Lower leg skin (tissue), 4 donors: ENCODE data around the gene MUC3A. TPM values are rescaled to one million over a fixed set of nuclear protein-coding genes. Genes with fewer than 3 reads are reported as not detected.

Source experiments
- DNase-seq, 2 donors: peaks; one replicate each; pipeline ENCODE4 v3.0.0-alpha.2; 2019; ENCODE audit warnings: low spot score in 2 of 2
- H3K4me3 ChIP-seq: fragments of 200-600 bp; sonication (generic); 2 replicates; pipeline ENCODE4 v1.5.1; 2017; ENCODE audit warnings: mild to moderate bottlenecking, low read depth; ENCODE audit not compliant: poor library complexity, severe bottlenecking
- CTCF ChIP-seq, 3 donors: fragments of 450-650 bp; IDR thresholded peaks; one replicate each; pipeline ENCODE4 v1.5.1; 2016; ENCODE audit warnings: antibody characterized with exemption in 3 of 3, mild to moderate bottlenecking in 3 of 3, moderate library complexity in 2 of 3
- POLR2A ChIP-seq, 2 donors: fragments of 450-650 bp; IDR thresholded peaks; one replicate each; pipeline ENCODE4 v1.6.1; 2016 to 2017; ENCODE audit warnings: antibody characterized with exemption in 2 of 2, mild to moderate bottlenecking in 1 of 2, moderate library complexity in 1 of 2
- WGBS, 2 donors: methylation state at CpG; one replicate each; pipeline ENCODE4 v1.1.5; 2018; 5-methylcytosine and 5-hydroxymethylcytosine counted together
- intact Hi-C: fragments of 100-400 bp; cut with DNase I; formaldehyde crosslinking; loops from one replicate; pipeline ENCODE4 v1.15.0; 2023; ENCODE audit warnings: low total_unique reads
- total RNA-seq, 4 donors: library from RNA; depleted of rRNA; stranded (reverse); fragments of >200 nt; gene quantifications; one replicate each; pipeline ENCODE4 v1.1.0, GENCODE V29; 2016

The MUC3A gene
- total RNA-seq, 4 donors from 2014 or later = 0.03 to 0.67 (median 0.12) TPM; not detected in 1

- no peak overlapping the region for H3K4me3 ChIP-seq
- TF ChIP-seq POLR2A (IDR thresholded peaks at IDR 0.05) = no peak
- no peak for TF ChIP-seq CTCF (IDR thresholded peaks at IDR 0.05)
- intact Hi-C loops = no loop called here
- 31 to 40% methylated on average over 7 of the region's 7 CpGs for whole genome bisulfite sequencing, 2 donors
- no peak for DNase-seq
Measured at GRCh38 chr7:100964630-100965029, 15.3 kb downstream of the MUC3A start.

GRCh38 chr7:100965045-100965722, 15.8 kb downstream of the MUC3A start:
- TF ChIP-seq CTCF (IDR thresholded peaks at IDR 0.05) = no peak
- TF ChIP-seq POLR2A (IDR thresholded peaks at IDR 0.05) = no peak
- intact Hi-C loops = no loop called here
- no peak for DNase-seq
- WGBS, 2 donors = 19 to 22% methylated on average over 24 to 25 of the region's 25 CpGs
- H3K4me3 ChIP-seq = no peak overlapping the region

GRCh38 chr7:100965723-100966541, 16.6 kb downstream of the MUC3A start:
- intact Hi-C loops = no loop called here
- no peak for TF ChIP-seq POLR2A (IDR thresholded peaks at IDR 0.05)
- TF ChIP-seq CTCF (IDR thresholded peaks at IDR 0.05) = no peak
- peak in 1 of 2 donors; percentile 93 for DNase-seq
- WGBS, 2 donors = 5 to 8% methylated on average over 53 to 56 of the region's 58 CpGs
- H3K4me3 ChIP-seq = no peak overlapping the region

- no peak overlapping the region for H3K4me3 ChIP-seq
- TF ChIP-seq CTCF (IDR thresholded peaks at IDR 0.05) (no peak), POLR2A (IDR thresholded peaks at IDR 0.05) (no peak)
- peak in 1 of 2 donors; percentile 87 for DNase-seq
- intact Hi-C loops = no loop called here
- WGBS, 2 donors = 14% methylated on average over 31 to 39 of the region's 40 CpGs
Measured at GRCh38 chr7:100966542-100967291, 17.4 kb downstream of the MUC3A start.

GRCh38 chr7:100967292-100967863, 18.0 kb downstream of the MUC3A start:
- TF ChIP-seq POLR2A (IDR thresholded peaks at IDR 0.05) (no peak), CTCF (IDR thresholded peaks at IDR 0.05) (no peak)
- WGBS, 2 donors = 44% methylated on average over 13 of the region's 13 CpGs
- no peak overlapping the region for H3K4me3 ChIP-seq
- intact Hi-C loops = no loop called here
- DNase-seq = no peak
